DND-41 (cell line): ENCODE measurements around the gene IDUA.

Source experiments
- CTCF ChIP-seq: IDR thresholded peaks from 2 replicates; pipeline ENCODE4 v1.5.1; 2012; ENCODE audit warnings: borderline replicate concordance, low read length, moderate library complexity, mild to moderate bottlenecking; ENCODE audit not compliant: poor library complexity, severe bottlenecking; ENCODE audit errors: extremely low read depth
- EZH2 ChIP-seq: IDR thresholded peaks from 3 replicates; pipeline ENCODE4 v1.6.1; 2012; ENCODE audit warnings: borderline replicate concordance, low read depth, mild to moderate bottlenecking, moderate library complexity, low read length, inconsistent platforms; ENCODE audit not compliant: severe bottlenecking

- TF ChIP-seq CTCF (no peak), EZH2 (no peak)
These were observed 53.7 kb downstream of the IDUA start for GRCh38 chr4:1040344-1041146.
